Gastroesophageal sphincter (tissue), 4 donors: ENCODE data around the gene APPL1. TPM values are rescaled to one million over a fixed set of nuclear protein-coding genes. Genes with fewer than 3 reads are reported as not detected.

Experiments used
- ATAC-seq: fragments of 150-250 bp; one replicate; pipeline ENCODE4 v1.9.1; 2016; ENCODE audit warnings: mild to moderate bottlenecking, moderate library complexity
- H3K27ac ChIP-seq, 4 donors: fragments of 200-600 bp; sonication (generic) in 3 of 4; 1 replicate in 3 of 4; 2 replicates in 1 of 4; pipeline ENCODE4 v1.5.1; 2016 to 2019
- H3K27me3 ChIP-seq: fragments of 200-600 bp; sonication (generic); one replicate; pipeline ENCODE4 v1.5.1; 2019
- H3K36me3 ChIP-seq, 2 donors: fragments of 200-600 bp; sonication (generic); one replicate each; pipeline ENCODE4 v1.5.1; 2019; ENCODE audit warnings: control low read depth in 1 of 2
- H3K4me1 ChIP-seq, 3 donors: fragments of 200-600 bp; sonication (generic); 1 replicate in 2 of 3; 2 replicates in 1 of 3; pipeline ENCODE4 v1.5.1; 2016 to 2019; ENCODE audit warnings: control low read depth in 2 of 3
- H3K4me3 ChIP-seq, 2 donors: fragments of 200-600 bp; sonication (generic); one replicate each; pipeline ENCODE4 v1.5.1; 2019; ENCODE audit warnings: mild to moderate bottlenecking in 1 of 2, moderate library complexity in 1 of 2
- H3K9me3 ChIP-seq, 3 donors: fragments of 200-600 bp; sonication (generic); one replicate each; pipeline ENCODE4 v1.5.1; 2017 to 2019; ENCODE audit warnings: control low read depth in 2 of 3
- CTCF ChIP-seq, 4 experiments: fragments of 200-600 bp in 2 of 4; fragments of 450-650 bp in 2 of 4; sonication (generic) in 1 of 4; IDR thresholded peaks; one replicate each; pipeline ENCODE4 v1.5.1; 2017 to 2019; ENCODE audit warnings: antibody characterized with exemption in 4 of 4, mild to moderate bottlenecking in 2 of 4, moderate library complexity in 2 of 4
- EP300 ChIP-seq: sonication (generic); formaldehyde crosslinking; IDR thresholded peaks from one replicate; pipeline ENCODE4 v1.6.1; 2017; ENCODE audit warnings: antibody characterized with exemption, mild to moderate bottlenecking
- POLR2A ChIP-seq, 2 donors: fragments of 450-650 bp; IDR thresholded peaks; one replicate each; pipeline ENCODE4 v1.6.1; 2017; ENCODE audit warnings: antibody characterized with exemption in 2 of 2, mild to moderate bottlenecking in 2 of 2, moderate library complexity in 1 of 2
- POLR2AphosphoS5 ChIP-seq: sonication (generic); formaldehyde crosslinking; IDR thresholded peaks from one replicate; pipeline ENCODE4 v1.6.1; 2017; ENCODE audit warnings: antibody characterized with exemption
- WGBS, 2 donors: methylation state at CpG; one replicate each; pipeline ENCODE4 v1.1.5; 2018; ENCODE audit warnings: low coverage in 1 of 2; 5-methylcytosine and 5-hydroxymethylcytosine counted together
- total RNA-seq, 4 donors: library from RNA; depleted of rRNA; stranded (reverse); fragments of >200 nt; gene quantifications; one replicate each; pipeline ENCODE4 v1.1.0, GENCODE V29; 2016

Gene APPL1
- total RNA-seq, 4 donors from 2014 or later, result 39.5 to 59.8 (median 56.1) TPM

GRCh38 chr3:57314204-57314603 is 86.7 kb downstream of the APPL1 start:
- H3K4me1 ChIP-seq, result no peaks in the 10 kb centered on the region
- ATAC-seq, result no peak
- TF ChIP-seq EP300 (no peak), POLR2AphosphoS5 (no peak), POLR2A (IDR thresholded peaks at IDR 0.05) (no peak), CTCF (IDR thresholded peaks at IDR 0.05) (no peak)
- no peak overlapping the region for H3K4me3 ChIP-seq
- H3K27me3 ChIP-seq, result no peaks in the 10 kb centered on the region
- 97 to 100% methylated on average over 2 to 3 of the region's 3 CpGs for WGBS, 2 donors
- no peaks in the 10 kb centered on the region for H3K36me3 ChIP-seq
- no peak overlapping the region for H3K27ac ChIP-seq
- peaks cover 0 to 12% (median 0%) of the 10 kb centered on the region in 3 donors for H3K9me3 ChIP-seq

Other genes with a start within 250 kb of the APPL1 start
- not detected for gene SPATA12, start 167.1 kb upstream of the APPL1 start, total RNA-seq
- 10 to 100 TPM in 2 of 4 donors, 1 to 10 TPM in 2; 4.5 to 15.9 (median 8.7) TPM for gene IL17RD, start 62.4 kb upstream of the APPL1 start, total RNA-seq
- gene HESX1, start 27.8 kb upstream of the APPL1 start, total RNA-seq, result not detected
- gene ASB14, start 65.0 kb downstream of the APPL1 start, total RNA-seq, result under 1 TPM in 1 of 4 donors, not detected in 3; 0.16 TPM